ENCODE results near the gene NPW.
A peak's percentile ranks its signal among the peaks of the same experiment; 100 is the strongest.
"Not testable (repeated sequence)": the region's sequence is repeated elsewhere in the genome, so short reads cannot be mapped to it uniquely, and the experiment has no call there.

NPW gene

DNA sequence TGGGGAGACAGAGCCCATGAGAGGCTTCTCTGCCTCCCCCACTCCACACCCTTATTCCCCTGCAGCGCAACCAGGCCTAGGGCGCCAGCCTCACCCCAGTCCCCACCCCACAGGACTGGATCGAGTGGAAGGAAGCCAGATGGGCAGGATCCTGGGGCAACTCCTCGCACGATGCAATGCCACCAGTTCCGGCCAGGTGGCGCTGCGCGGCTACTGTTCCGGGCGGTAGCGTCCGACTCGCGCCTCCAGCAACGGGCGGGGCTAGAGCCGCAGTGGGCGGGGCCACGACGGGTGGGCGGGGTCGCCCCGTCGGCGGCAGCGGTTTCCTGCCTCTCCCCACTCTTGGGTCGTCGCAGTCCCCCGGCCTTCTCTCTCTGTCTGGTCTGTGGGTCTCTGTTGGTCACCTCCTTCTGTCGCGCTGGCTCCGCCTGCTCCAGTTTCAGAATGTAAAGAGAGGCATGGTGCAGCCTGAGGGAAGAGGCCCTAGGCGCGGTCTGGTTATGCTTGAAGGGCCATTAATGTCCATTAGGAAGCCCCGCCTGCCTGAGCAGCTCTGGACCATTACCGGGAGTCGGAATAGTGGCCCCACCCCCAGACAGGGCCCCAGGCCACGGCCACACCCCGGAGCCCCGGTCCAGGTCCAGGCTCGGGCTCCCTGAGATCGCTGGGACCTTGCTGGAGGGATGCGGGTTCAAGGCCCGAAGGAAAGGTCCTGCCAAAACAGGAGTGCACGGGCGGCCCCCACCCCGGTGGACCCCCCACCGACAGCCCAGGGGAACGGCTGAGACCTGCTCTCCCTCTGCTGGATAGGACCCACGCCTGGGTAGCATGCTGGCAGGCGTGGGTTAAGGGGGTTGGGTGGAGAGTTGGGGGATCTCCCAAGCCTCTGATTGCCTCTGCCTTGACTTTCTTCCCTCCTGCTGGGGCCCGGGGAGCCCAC, 3.8 kb downstream of the NPW start:
- peak; percentile 93 to 96 for DNase-seq

- DNase-seq, result no peak
Observed at GRCh38 chr16:2024032-2024420, 4.4 kb downstream of the NPW start.

GRCh38 chr16:2025251-2025650, 5.7 kb downstream of the NPW start:
- no peak for DNase-seq

GRCh38 chr16:2025878-2026460, 6.4 kb downstream of the NPW start:
- no peak for DNase-seq

DNA sequence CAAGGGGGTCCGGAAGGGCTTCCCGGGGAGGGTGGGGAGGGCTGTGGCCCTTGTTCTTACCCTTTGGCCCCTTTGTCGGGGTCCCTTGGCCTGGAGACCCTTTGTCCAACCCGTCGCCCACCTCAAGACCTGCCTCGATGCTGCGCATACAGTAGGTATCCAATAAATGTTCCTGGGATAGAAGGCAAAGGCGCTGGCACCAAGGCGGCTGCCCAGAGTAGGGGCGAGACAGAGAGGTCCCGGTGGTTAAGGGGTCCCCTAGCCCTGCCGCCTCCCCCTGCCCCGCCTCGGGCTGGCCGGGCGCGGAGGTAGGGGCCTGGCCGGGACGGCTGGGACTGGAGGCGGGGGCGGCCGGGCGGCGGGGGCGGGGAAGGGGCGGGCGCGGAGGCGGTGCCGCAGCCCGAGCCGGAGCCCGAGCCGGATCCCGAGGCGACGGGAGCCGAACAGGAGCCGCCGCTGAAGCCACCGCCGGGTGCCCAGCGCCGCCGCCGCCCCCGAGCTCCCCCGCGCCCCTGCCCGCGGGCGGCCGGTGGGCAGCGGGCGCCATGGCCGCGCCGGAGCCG, 7.0 kb downstream of the NPW start, which contains the start of gene NHERF2:
Gene NHERF2, plus strand, starts transcription at position 442 of the 563 bp plus-strand sequence. Its CDS starts 104 bp downstream, at position 546.
- DNase-seq, result no peak

DNA sequence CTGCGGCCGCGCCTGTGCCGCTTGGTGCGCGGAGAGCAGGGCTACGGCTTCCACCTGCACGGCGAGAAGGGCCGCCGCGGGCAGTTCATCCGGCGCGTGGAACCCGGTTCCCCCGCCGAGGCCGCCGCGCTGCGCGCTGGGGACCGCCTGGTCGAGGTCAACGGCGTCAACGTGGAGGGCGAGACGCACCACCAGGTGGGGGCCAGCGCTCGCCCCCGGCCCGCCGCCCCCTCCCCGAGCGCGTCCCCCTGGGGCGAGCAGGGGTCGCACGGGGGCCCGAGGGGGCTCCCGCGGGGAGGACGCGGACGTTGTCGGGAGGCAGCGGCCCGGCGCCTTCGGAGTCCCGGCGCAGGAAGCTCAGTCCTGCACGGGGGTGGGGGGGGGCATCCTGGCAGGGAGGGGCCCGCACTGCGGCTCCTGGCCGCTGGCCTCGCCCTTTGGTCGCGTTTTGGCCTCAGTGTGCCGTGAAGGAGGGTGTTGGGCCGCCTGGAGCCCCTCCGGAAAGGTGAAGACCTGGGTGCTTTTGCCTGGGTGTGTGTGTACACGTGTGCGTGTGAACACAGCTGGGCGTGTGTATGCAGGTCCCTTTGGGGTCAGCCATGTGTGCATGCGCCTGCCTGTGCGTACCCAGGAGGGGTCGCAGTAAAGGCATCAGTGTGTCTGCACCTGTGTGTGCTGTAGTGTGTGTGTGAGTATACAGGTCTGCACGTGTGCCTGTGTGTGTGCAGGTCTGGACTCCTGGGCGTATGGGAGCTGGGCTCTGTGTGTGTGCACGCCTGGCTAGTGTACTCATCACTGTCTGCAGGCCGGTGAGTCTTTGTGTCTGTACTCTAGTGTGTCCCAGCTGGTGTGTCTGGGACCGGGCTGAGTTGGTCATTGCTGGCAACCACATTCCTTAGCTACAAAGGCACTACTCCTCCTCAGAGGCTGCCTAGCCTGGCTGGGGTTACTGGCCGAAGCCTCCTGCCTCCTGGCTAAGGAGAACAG, 7.7 kb downstream of the NPW start:
- no peak for DNase-seq

GRCh38 chr16:2028146-2028545, 8.6 kb downstream of the NPW start:
- DNase-seq, result no peak

DNA sequence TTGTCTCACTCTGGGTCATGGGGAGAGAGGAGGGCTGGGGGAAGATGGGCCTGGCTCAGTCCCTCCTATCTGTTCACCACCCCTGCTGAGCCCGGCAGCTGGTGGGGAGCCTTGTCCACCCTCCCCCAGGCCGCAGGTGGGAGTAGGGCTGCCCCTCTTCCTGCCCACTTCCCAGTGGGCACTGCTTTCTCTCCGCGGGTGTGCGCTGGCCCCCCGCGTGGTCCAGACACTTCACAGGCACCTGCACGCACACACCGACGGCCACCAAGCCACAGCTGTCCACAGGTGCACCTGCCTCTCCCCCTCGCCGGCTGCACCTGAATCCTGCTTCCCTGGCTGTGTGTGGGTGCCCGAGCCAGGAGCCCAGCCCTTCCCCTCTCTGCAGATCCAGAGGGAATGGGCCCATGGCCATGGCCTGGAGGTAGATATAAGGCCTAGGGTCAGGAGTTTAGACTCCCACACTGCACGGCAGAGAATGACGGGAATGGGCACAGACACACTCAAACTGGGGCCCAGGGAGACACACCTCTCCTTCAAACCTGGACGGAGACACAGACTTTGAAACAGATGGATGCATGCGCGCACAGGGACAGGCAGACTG, 9.1 kb downstream of the NPW start:
- DNase-seq, result no peak

GRCh38 chr16:2029350-2029749, 9.8 kb downstream of the NPW start:
- no peak for DNase-seq

DNA sequence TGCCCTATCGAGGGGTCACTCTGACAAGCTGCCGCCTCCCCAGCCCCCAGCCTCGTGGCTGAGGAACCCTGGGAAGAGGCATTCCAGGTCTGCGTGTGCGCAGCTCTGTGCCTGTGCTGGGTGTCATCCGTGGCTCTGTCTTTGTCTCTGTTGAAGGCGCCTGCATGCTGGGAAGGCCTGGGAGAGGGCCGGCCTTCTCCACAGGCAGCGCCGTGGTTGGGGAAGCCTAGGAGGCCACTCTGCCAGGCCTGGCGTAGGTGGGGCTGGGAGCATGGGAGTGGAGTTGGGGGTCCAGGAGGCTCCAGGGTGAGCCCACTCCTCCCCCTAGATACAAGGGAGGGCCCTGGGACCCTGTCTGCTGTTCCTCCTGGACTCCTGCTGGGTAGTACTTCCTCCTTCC, 10.5 kb downstream of the NPW start:
- no peak for DNase-seq

- DNase-seq, result no peak
Observed at GRCh38 chr16:2031081-2031577, 11.5 kb downstream of the NPW start.

DNA sequence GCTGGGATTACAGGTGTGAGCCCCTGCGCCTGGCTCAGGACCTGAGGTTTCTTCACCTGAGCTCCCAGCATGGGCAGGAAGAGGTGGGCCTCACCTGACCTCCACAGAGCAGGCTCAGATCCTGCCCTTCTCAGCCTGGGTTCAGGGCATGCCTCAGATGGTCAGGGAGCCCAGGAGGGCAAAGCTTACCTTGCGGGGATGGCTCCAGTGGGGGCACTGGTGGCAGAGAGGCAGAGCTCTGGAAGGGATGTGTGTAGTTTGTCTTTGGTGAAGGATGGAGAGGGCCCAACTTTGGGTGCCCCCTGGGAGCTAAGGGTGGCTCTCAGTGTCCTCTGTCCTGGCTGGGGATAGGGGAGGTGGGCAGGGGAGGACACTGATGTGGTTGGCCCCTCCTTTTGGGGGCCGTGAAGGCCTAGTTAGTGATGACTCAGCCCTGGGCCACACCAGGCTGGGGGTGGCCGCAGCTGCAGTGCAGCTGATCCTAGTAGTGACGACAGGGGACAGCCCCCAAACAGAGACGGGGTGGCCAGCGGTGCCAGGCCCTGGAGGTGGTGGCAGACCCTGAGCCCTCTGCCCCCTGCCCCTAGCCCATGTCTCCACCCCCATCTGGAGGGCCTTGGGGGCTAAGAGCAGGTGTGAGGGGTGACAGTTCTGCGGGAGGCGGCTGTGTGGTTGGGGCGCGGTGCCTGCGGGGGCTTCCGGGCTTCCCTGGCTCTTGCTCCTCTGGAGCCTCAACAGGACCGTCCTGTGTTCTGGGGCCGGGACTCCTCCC, 12.9 kb downstream of the NPW start:
- no peak for DNase-seq

GRCh38 chr16:2033057-2033908, 13.7 kb downstream of the NPW start:
- DNase-seq, result peak in 1 of 2 donors; percentile 34

- not testable (repeated sequence) for DNase-seq
Observed at GRCh38 chr16:2033909-2034695, 14.5 kb downstream of the NPW start.

DNA sequence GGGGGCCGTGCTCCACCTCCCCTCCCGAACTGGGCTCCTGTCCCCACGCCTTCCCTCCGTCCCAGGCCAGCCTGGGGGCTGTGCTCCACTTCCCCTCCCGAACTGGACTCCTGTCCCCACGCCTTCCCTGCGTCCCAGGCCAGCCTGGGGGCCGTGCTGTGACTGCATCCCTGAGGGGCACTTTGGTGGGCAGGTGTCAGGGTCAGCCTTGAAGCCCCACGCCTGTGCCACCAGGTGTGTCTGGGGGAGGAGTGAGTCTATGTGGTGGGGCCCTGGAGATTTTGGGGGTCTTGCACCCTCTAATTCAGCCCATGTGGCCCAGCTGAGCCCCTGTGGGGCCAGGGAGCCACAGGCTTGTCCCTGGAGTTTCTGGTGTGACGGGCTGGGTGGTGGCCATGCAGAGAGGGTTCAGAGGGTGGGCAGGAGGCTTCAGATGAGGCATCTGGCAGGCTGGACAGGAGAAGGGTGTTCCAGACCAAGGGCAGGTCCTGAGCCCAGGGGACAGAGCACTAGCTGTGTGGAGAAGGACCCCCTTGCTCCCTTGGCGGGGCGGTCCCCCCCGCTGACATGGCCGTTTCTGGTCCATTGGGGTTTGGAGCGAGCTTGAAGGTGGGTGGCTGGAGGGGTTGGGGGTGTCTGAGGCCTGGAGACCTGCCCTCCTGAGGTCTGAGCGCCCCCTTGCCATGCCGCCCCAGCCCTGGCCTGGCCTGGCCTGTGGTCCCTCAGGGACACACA, 15.3 kb downstream of the NPW start:
- DNase-seq, result no peak

DNA sequence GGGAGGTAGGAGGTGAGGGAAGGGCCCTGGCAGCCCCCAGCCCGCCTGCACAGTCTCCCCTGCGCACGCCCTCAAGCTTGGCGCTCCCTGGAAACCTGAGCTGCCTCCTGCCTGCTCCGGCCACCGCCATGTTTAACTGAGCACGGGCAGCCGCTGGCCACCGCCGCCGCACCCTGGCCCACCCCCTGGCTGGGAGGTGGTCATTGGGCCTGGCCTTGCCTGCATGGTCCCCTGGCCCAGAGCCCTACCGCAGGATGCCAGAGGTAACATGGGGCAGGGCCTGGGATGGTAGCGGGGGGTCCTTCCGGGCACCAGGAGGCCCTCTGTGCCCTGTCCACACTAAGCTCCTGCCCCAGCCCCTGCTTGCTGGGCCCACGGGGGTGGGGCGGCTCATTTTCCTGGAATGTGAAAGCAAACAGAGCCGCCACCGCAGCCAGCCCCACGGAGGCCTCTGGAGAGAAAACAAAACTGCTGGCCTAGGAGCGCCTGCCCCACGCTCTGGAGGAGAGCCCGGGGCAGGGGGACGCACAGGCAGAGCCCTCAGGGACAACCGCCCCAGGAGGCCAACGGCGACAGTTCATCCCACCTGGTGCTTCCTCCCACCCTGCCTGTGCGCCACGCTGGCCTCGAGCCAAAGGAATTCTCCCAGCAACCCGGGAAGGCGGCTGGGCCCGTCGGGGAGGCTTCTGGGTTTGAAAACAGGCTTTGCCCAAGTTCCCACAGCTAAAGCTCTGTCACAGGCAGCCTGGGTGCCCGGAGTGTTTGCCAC, 16.0 kb downstream of the NPW start:
- no peak for DNase-seq

DNA sequence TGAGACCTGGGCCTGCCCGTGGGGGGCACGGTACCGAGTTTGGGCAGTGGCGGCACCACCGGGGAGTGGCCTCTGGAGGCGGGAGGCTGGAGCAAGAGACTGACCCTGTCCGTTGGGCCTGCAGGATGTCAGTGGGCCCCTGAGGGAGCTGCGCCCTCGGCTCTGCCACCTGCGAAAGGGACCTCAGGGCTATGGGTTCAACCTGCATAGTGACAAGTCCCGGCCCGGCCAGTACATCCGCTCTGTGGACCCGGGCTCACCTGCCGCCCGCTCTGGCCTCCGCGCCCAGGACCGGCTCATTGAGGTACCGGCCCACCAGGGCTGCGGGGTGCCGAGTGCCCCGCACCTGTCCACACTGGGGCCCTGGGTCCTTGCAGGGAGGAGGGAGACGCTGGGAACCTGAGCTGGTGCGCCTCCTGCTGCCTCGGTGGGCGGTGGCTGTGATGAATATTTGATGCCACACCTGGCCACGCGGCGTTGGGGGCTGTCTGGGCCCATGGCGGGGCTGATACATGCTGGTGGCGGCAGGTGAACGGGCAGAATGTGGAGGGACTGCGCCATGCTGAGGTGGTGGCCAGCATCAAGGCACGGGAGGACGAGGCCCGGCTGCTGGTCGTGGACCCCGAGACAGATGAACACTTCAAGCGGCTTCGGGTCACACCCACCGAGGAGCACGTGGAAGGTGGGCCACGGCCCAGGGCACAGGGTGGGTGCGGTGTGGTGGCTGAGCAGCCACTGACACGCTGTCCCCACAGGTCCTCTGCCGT, 16.8 kb downstream of the NPW start:
- no peak for DNase-seq
